Neutrophil (primary cell): ENCODE data around the gene TMEM59L.

Experiments
- H3K27ac ChIP-seq: fragments of 200-600 bp; sonication (generic); 2 replicates; pipeline ENCODE4 v1.5.1; 2016; ENCODE audit warnings: mild to moderate bottlenecking, moderate library complexity
- H3K27me3 ChIP-seq: fragments of 200-600 bp; sonication (generic); 2 replicates; pipeline ENCODE4 v1.6.0; 2016; ENCODE audit warnings: mild to moderate bottlenecking
- H3K36me3 ChIP-seq: fragments of 200-600 bp; sonication (generic); 2 replicates; pipeline ENCODE4 v1.5.1; 2017
- H3K4me1 ChIP-seq, 2 experiments: fragments of 200-600 bp in 1 of 2; sonication (generic) in 1 of 2; 1 replicate in 1 of 2; 2 replicates in 1 of 2; pipeline versions ENCODE4 v1.5.1 to v1.6.1; 2013 to 2016; ENCODE audit warnings: low read depth in 1 of 2, low read length in 1 of 2, mild to moderate bottlenecking in 1 of 2, moderate library complexity in 1 of 2; ENCODE audit not compliant: control insufficient read depth in 1 of 2, insufficient read depth in 1 of 2
- H3K4me3 ChIP-seq, 2 experiments: fragments of 200-600 bp in 1 of 2; sonication (generic) in 1 of 2; 1 replicate in 1 of 2; 2 replicates in 1 of 2; pipeline ENCODE4 v1.5.1; 2013 to 2016; ENCODE audit warnings: low read depth in 1 of 2, low read length in 1 of 2, mild to moderate bottlenecking in 1 of 2, moderate library complexity in 1 of 2
- H3K9me3 ChIP-seq: fragments of 200-600 bp; sonication (generic); 2 replicates; pipeline ENCODE4 v1.5.1; 2016
- TF ChIP-seq, protein P1 (sequence below): fragments of 200-600 bp; sonication (generic); IDR thresholded peaks from 2 replicates; pipeline ENCODE4 v1.5.1; 2016; ENCODE audit warnings: antibody characterized with exemption

TMEM59L gene

DNA sequence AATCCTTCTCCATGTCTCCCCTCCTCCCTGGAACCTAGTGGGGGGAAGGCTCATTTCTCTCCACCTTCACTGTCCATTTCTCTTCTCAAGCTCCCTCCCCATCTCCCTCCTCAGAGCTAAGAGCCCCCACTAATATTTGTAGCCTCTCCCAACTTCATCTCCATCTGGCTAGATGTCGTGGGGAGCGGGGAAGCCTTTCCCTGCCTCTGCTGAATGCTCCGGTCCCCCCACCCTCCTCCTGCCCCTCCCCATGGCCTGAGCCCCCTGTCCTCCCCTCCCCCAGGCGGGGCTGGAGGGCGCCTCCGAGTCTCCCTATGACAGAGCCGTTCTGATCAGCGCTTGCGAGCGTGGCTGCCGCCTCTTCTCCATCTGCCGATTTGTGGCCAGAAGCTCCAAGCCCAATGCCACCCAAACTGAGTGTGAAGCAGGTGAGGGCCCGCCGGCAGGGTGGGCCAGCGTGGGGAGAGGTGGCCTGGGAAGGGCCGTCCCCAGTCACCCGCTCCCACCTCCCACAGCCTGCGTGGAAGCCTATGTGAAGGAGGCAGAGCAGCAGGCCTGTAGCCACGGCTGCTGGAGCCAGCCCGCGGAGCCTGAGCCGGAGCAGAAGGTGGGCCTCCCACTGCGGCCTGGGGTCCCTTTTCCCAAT lies 1.0 kb downstream of the TMEM59L start:
- H3K9me3 ChIP-seq, result no peaks in the 10 kb centered on the region
- H3K27me3 ChIP-seq, result peaks cover 96% of the 10 kb centered on the region
- no peaks in the 10 kb centered on the region for H3K36me3 ChIP-seq
- TF ChIP-seq, protein P1, sequence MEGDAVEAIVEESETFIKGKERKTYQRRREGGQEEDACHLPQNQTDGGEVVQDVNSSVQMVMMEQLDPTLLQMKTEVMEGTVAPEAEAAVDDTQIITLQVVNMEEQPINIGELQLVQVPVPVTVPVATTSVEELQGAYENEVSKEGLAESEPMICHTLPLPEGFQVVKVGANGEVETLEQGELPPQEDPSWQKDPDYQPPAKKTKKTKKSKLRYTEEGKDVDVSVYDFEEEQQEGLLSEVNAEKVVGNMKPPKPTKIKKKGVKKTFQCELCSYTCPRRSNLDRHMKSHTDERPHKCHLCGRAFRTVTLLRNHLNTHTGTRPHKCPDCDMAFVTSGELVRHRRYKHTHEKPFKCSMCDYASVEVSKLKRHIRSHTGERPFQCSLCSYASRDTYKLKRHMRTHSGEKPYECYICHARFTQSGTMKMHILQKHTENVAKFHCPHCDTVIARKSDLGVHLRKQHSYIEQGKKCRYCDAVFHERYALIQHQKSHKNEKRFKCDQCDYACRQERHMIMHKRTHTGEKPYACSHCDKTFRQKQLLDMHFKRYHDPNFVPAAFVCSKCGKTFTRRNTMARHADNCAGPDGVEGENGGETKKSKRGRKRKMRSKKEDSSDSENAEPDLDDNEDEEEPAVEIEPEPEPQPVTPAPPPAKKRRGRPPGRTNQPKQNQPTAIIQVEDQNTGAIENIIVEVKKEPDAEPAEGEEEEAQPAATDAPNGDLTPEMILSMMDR, result no peak
- no peak overlapping the region for H3K4me3 ChIP-seq
- no peak overlapping the region for H3K27ac ChIP-seq
- peaks cover 0 to 6% of the 10 kb centered on the region in 2 experiments for H3K4me1 ChIP-seq

DNA sequence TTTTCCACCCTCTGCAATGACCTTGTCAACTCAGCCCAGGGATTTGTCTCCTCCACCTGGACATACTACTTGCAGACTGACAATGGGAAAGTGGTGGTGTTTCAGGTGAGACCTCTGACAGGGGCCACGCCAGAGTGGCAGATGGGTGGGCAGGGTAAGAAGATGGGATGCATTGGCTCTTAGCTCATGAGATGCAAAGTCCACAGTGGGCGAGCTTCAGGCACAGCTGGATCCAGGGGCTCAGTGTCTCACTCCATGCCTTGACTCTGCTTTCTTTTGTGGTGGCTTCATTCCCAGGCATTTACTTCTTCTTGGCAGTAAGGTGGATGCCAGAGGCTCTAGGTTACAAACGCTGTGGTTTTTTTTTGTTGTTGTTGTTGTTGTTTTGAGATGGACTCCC lies 3.4 kb downstream of the TMEM59L start:
- Histone ChIP-seq H3K4me3 (no peak overlapping the region), H3K27ac (no peak overlapping the region), H3K9me3 (no peaks in the 10 kb centered on the region), H3K4me1 (peaks cover 0 to 6% of the 10 kb centered on the region in 2 experiments), H3K36me3 (no peaks in the 10 kb centered on the region), H3K27me3 (peaks cover 93% of the 10 kb centered on the region)
- TF ChIP-seq, protein P1, result no peak

DNA sequence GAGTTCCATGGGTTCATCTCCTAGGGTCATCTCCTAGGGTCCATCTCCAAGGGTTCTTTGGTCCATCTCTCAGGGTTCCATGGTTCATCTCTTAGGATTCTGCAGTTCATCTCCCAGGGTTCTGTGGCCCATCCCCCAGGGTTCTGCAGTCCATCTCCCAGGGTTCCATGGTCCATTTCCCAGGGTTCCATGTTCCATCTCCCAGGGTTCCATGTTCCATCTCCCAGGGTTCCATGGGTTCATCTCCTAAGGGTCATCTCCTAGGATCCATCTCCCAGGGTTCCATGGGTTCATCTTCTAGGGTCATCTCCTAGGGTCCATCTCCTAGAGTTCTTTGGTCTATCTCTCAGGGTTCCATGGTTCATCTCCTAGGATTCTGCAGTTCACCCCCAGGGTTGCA lies 4.9 kb downstream of the TMEM59L start:
- TF ChIP-seq, protein P1, result no peak
- Histone ChIP-seq H3K9me3 (no peaks in the 10 kb centered on the region), H3K4me1 (peaks cover 0 to 5% of the 10 kb centered on the region in 2 experiments), H3K36me3 (no peaks in the 10 kb centered on the region), H3K4me3 (no peak overlapping the region), H3K27ac (no peak overlapping the region), H3K27me3 (peaks cover 90% of the 10 kb centered on the region)

DNA sequence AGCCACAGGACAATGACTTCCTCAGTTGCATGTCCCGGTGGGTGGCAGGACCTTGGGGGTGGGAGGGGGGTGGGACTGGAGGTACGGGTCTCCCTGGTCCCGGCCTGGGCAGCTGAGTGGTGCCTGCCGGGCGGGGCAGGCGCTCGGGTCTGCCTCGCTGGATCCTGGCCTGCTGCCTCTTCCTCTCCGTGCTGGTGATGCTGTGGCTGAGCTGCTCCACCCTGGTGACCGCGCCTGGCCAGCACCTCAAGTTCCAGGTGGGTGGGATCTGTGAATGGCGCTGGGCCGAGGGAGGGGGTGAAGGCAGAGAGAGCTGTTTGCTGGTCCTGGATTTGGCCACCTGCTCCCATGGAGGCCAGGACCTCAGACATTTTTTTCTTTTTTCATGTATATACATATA lies 5.6 kb downstream of the TMEM59L start:
- no peaks in the 10 kb centered on the region for H3K36me3 ChIP-seq
- H3K4me3 ChIP-seq, result no peak overlapping the region
- peaks cover 88% of the 10 kb centered on the region for H3K27me3 ChIP-seq
- no peaks in the 10 kb centered on the region for H3K4me1 ChIP-seq
- H3K27ac ChIP-seq, result no peak overlapping the region
- TF ChIP-seq, protein P1, result no peak
- no peaks in the 10 kb centered on the region for H3K9me3 ChIP-seq

DNA sequence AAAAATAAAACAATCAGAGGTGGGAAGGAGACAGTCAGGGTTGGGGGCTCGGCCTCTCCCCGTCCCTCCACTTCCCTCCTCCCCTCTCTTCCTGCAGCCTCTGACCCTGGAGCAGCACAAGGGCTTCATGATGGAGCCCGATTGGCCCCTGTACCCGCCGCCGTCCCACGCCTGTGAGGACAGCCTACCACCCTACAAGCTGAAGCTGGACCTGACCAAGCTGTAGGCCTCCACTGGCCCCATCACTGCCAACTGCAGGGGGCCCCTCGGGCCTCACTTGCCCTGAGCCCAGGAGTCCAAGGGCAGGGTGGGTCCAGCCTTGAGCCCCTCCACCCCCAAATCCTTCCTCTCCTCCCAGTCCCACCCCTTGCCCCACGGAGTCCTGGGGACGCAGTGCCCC lies 7.6 kb downstream of the TMEM59L start:
- no peak overlapping the region for H3K27ac ChIP-seq
- no peaks in the 10 kb centered on the region for H3K36me3 ChIP-seq
- no peak overlapping the region for H3K4me3 ChIP-seq
- H3K27me3 ChIP-seq, result peaks cover 87% of the 10 kb centered on the region
- no peaks in the 10 kb centered on the region for H3K4me1 ChIP-seq
- H3K9me3 ChIP-seq, result no peaks in the 10 kb centered on the region
- TF ChIP-seq, protein P1, result no peak
